ENCODE measurements around the gene MTMR10.

Gene MTMR10

DNA sequence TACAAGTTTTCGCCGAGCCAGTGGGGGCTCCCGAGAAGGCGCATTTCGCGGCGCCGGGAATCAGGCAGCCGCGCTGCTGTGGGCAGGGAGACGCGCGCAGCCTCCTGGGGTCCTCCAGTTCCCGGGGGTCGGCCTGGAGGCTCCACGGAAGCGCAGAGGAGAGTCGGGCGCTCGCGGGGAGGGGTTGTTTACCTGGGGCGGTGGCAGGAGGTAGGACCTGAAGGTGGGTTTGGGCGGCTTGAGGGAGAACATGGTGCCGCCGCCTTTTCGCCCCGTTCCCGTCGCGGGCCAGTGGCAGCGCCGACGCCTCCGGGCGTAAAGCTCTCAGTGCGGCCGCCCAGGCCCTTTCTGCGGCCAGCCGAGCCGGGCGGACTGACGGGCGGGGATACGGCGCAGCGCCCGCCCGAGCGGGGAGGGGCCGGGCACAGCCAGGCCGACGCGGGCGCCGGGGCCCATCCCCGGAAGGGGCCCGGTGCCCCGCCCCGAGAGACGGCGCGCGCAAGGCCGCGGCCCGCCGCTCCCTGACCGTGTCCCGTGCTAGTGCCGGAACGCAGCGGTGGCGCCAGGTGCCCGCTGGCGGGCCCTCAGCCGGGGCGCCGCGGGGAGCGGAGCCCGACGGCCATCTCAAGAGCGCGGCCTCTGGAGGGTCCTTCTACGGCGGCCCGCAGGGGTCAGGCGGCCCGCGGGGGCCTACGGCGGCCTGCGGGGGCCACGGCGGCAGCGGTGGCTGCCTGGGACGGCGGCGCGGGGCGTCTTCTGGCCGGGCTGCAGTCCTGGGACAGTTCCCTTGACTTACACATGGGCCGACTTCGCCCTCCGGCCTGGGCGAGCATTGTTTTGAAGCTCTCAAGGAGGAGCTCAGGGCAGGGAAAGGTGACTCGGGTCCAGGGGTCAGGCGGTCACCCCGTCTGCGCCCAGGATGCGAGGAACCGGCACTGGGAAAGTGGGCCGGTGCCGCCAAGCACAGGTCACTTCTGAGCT is at the start of gene MTMR10:
Gene MTMR10 (minus strand): TSS at position 374 of the 981 bp plus-strand sequence. CDS start 122 bp downstream, at position 252.
- H3K27ac ChIP-seq, result peak within 1 kb of the TSS; percentile 97
- peaks cover 0 to 27% (median 16%) of the 10 kb centered on the region in 4 donors for H3K4me1 ChIP-seq
- peaks cover 0 to 5% (median 0%) of the 10 kb centered on the region in 3 donors for H3K36me3 ChIP-seq
- TF ChIP-seq CTCF (IDR thresholded peaks at IDR 0.05), result no peak
- H3K27me3 ChIP-seq, result no peaks in the 10 kb centered on the region
- peak; percentile 47 to 85 for DNase-seq
- H3K4me3 ChIP-seq, result peak within 1 kb of the TSS; percentile 100
- intact Hi-C loops (cut with DNase I; ENCODE audit: low total_unique reads), result loop anchor here (10.0 kb wide), 1 partner anchor 223 kb away; no protein-coding TSS in a partner anchor
- H3K9me3 ChIP-seq, result no peaks in the 10 kb centered on the region

- Histone ChIP-seq H3K4me1 (no peaks in the 10 kb centered on the region), H3K9me3 (no peaks in the 10 kb centered on the region), H3K36me3 (no peaks in the 10 kb centered on the region), H3K4me3 (no peak overlapping the region), H3K27ac (no peak overlapping the region), H3K27me3 (no peaks in the 10 kb centered on the region)
- intact Hi-C loops (cut with DNase I; ENCODE audit: low total_unique reads), result no loop called here
- TF ChIP-seq CTCF (IDR thresholded peaks at IDR 0.05), result no peak
- no peak for DNase-seq
Observed at GRCh38 chr15:31040611-31041010, 49.2 kb upstream of the MTMR10 start.

DNA sequence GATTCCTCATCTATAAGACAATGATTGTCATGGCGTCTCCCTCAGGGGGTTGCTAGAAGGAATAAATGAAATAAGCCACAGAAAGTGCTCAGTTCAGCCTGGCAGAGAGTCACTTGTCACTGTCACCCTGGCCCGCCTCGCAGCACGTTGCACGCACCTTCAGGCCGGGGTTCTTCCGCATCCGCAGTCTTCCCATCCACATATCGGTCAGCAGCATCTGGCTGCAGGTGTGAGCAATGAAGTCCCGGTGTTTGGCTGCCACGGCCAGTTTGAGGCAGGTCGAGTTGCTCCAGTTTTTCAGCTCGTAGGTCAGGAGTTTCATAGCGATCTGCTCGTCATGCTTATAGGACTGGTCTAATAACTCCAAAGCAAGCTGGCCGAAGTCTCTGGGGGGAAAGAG is 48.5 kb upstream of the MTMR10 start:
- Histone ChIP-seq H3K4me1 (no peaks in the 10 kb centered on the region), H3K4me3 (no peak overlapping the region), H3K27ac (no peak overlapping the region), H3K9me3 (no peaks in the 10 kb centered on the region), H3K27me3 (no peaks in the 10 kb centered on the region), H3K36me3 (no peaks in the 10 kb centered on the region)
- intact Hi-C loops (cut with DNase I; ENCODE audit: low total_unique reads), result no loop called here
- no peak for TF ChIP-seq CTCF (IDR thresholded peaks at IDR 0.05)
- no peak for DNase-seq

DNA sequence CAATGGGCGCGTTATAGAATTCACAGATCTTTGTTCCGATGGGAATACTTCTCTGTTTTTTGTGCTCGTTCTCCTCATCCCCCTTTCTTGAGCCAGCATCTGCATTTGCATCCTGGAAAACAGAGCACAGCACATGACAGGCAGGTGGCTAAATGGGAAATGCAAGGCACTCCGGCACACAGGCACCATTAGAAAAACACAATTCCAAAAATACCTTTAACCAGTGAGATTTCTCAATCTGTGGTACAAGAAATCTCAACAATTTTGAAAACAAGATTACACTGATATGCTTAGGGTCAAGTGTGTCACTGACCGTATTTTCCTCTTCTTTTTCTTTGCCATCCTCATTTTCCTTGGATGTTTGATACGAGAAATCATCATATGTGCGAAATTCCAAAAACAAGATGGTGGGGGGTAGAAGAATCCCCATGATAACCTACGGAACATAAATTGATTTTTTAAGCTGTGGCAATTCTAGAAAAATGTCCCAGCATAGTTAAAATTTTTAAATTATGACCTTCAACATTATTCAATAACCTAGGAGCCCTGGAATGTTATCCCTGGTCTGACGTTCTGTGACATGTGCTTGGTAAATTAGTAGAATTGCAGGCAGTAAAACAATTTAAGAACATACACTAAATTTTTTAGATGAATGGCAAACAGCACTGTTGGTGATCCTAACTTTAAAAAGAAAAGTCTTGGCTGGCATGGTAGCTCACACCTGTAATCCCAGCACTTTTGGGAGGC is 46.5 kb upstream of the MTMR10 start:
- TF ChIP-seq CTCF (IDR thresholded peaks at IDR 0.05), result no peak
- peaks cover 0 to 4% (median 0%) of the 10 kb centered on the region in 4 donors for H3K4me1 ChIP-seq
- H3K4me3 ChIP-seq, result no peak overlapping the region
- no peak overlapping the region for H3K27ac ChIP-seq
- intact Hi-C loops (cut with DNase I; ENCODE audit: low total_unique reads), result no loop called here
- H3K36me3 ChIP-seq, result no peaks in the 10 kb centered on the region
- H3K9me3 ChIP-seq, result no peaks in the 10 kb centered on the region
- H3K27me3 ChIP-seq, result no peaks in the 10 kb centered on the region
- no peak for DNase-seq

DNA sequence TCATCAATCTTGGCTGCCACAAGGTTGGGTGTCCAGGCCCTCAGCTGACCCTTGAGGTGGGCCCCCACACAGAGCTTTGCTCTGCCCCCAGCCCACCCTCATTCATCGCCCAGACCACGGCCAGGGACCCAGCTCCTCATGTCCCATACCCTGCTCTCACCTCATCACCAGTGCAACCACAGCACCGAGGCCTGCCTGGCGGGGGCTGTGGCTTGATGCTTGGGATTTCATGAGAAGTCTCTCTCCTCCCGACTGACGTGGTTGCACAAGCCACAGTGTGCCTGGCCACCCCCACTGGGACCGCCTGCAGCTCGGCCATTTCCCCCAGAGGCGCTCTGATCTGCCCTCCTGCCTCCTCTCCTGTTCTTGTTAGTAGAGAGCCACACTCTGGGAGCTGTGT is 45.4 kb upstream of the MTMR10 start:
- intact Hi-C loops (cut with DNase I; ENCODE audit: low total_unique reads), result no loop called here
- peaks cover 0 to 4% (median 0%) of the 10 kb centered on the region in 4 donors for H3K4me1 ChIP-seq
- H3K27ac ChIP-seq, result no peak overlapping the region
- no peak for DNase-seq
- H3K36me3 ChIP-seq, result no peaks in the 10 kb centered on the region
- H3K9me3 ChIP-seq, result no peaks in the 10 kb centered on the region
- no peak overlapping the region for H3K4me3 ChIP-seq
- no peak for TF ChIP-seq CTCF (IDR thresholded peaks at IDR 0.05)
- no peaks in the 10 kb centered on the region for H3K27me3 ChIP-seq

Data from tibial artery (tissue), 4 donors.